Liver (tissue), 9 donors: ENCODE results near the gene GSAP. TPM values are rescaled to one million over a fixed set of nuclear protein-coding genes. Genes with fewer than 3 reads are reported as not detected.

Experiments
- DNase-seq: peaks from one replicate; pipeline ENCODE4 v3.0.0-alpha.2; 2017; ENCODE audit warnings: low spot score
- H3K27ac ChIP-seq, 2 donors: one replicate each; pipeline ENCODE4 v1.7.0; 2013; ENCODE audit warnings: inconsistent platforms in 2 of 2, low read length in 2 of 2, control low read depth in 1 of 2, low read depth in 1 of 2, mild to moderate bottlenecking in 1 of 2
- H3K27me3 ChIP-seq, 4 donors: one replicate each; pipeline versions ENCODE4 v1.6.1 to v1.7.0; 2013; ENCODE audit warnings: low read length in 3 of 4, inconsistent platforms in 1 of 4, mild to moderate bottlenecking in 1 of 4, moderate library complexity in 1 of 4; ENCODE audit not compliant: control insufficient read depth in 4 of 4, insufficient read depth in 4 of 4
- H3K36me3 ChIP-seq, 4 donors: one replicate each; pipeline versions ENCODE4 v1.6.1 to v1.7.0; 2013; ENCODE audit warnings: low read length in 3 of 4, mild to moderate bottlenecking in 3 of 4, low read depth in 1 of 4, moderate library complexity in 1 of 4; ENCODE audit not compliant: control insufficient read depth in 4 of 4, insufficient read depth in 3 of 4
- H3K4me1 ChIP-seq, 4 donors: one replicate each; pipeline versions ENCODE4 v1.6.1 to v1.7.0; 2013; ENCODE audit warnings: low read length in 3 of 4, mild to moderate bottlenecking in 3 of 4, moderate library complexity in 1 of 4; ENCODE audit not compliant: control insufficient read depth in 4 of 4, insufficient read depth in 4 of 4
- H3K4me3 ChIP-seq, 3 donors: one replicate each; pipeline versions ENCODE4 v1.6.1 to v1.7.0; 2013; ENCODE audit warnings: low read length in 3 of 3, control low read depth in 1 of 3, low read depth in 1 of 3, mild to moderate bottlenecking in 1 of 3
- H3K9ac ChIP-seq, 2 donors: one replicate each; pipeline ENCODE4 v1.7.0; 2013; ENCODE audit warnings: low read length in 2 of 2, mild to moderate bottlenecking in 2 of 2, moderate library complexity in 2 of 2, control low read depth in 1 of 2, low read depth in 1 of 2
- H3K9me3 ChIP-seq, 4 donors: one replicate each; pipeline versions ENCODE4 v1.6.1 to v1.7.0; 2013; ENCODE audit warnings: low read length in 3 of 4; ENCODE audit not compliant: control insufficient read depth in 4 of 4
- CTCF ChIP-seq: fragments of 150-350 bp; IDR thresholded peaks from 2 replicates; pipeline ENCODE4 v1.5.1; 2017; ENCODE audit warnings: improper control_type of control experiment, low read depth, low read length; ENCODE audit not compliant: missing input control
- EGR1 ChIP-seq, 2 donors: IDR thresholded peaks; 2 replicates each; pipeline ENCODE4 v1.6.1; 2016 to 2018; ENCODE audit warnings: antibody characterized with exemption in 2 of 2, low read depth in 2 of 2
- FOXA1 ChIP-seq: IDR thresholded peaks from 2 replicates; pipeline ENCODE4 v1.6.1; 2016; ENCODE audit warnings: antibody characterized with exemption
- FOXA2 ChIP-seq: IDR thresholded peaks from 2 replicates; pipeline ENCODE4 v1.6.1; 2016; ENCODE audit warnings: antibody characterized with exemption
- GABPA ChIP-seq, 2 donors: IDR thresholded peaks in 1 of 2; conservative IDR thresholded peaks in 1 of 2; 2 replicates each; pipeline ENCODE4 v1.6.1; 2016; ENCODE audit warnings: antibody characterized with exemption in 2 of 2, mild to moderate bottlenecking in 1 of 2, moderate library complexity in 1 of 2
- HNF4A ChIP-seq, 2 donors: conservative IDR thresholded peaks; 2 replicates each; pipeline ENCODE4 v1.6.1; 2016; ENCODE audit warnings: antibody characterized with exemption in 2 of 2, mild to moderate bottlenecking in 2 of 2
- HNF4G ChIP-seq: IDR thresholded peaks from 2 replicates; pipeline ENCODE4 v1.6.1; 2016; ENCODE audit warnings: antibody characterized with exemption
- NR2F2 ChIP-seq: IDR thresholded peaks from 2 replicates; pipeline ENCODE4 v1.6.1; 2016; ENCODE audit warnings: antibody characterized with exemption
- RAD21 ChIP-seq, 2 donors: IDR thresholded peaks; 2 replicates each; pipeline ENCODE4 v1.6.1; 2016; ENCODE audit warnings: antibody characterized with exemption in 2 of 2, mild to moderate bottlenecking in 2 of 2
- RXRA ChIP-seq, 2 donors: IDR thresholded peaks; 2 replicates each; pipeline ENCODE4 v1.6.1; 2017 to 2018; ENCODE audit warnings: antibody characterized with exemption in 2 of 2, mild to moderate bottlenecking in 1 of 2
- SP1 ChIP-seq: IDR thresholded peaks from 2 replicates; pipeline ENCODE4 v1.6.1; 2018; ENCODE audit warnings: antibody characterized with exemption, mild to moderate bottlenecking
- TAF1 ChIP-seq: conservative IDR thresholded peaks from 2 replicates; pipeline ENCODE4 v1.6.1; 2016; ENCODE audit warnings: antibody characterized with exemption, mild to moderate bottlenecking
- YY1 ChIP-seq: IDR thresholded peaks from 2 replicates; pipeline ENCODE4 v1.6.1; 2016; ENCODE audit warnings: antibody characterized with exemption, mild to moderate bottlenecking
- WGBS: extraction: QIAGEN DNeasy Blood & Tissue Kit; methylation state at CpG from one replicate; pipeline ENCODE4 v1.1.7; 2013; 5-methylcytosine and 5-hydroxymethylcytosine counted together
- polyA plus RNA-seq, 2 donors: library from polyadenylated mRNA; stranded (reverse) in 1 of 2; unstranded in 1 of 2; fragments of 200-250 nt in 1 of 2; fragments of >200 nt in 1 of 2; fragmentation: Nextera tagmentation in 1 of 2; extraction: Ambion mirVana in 1 of 2; gene quantifications; one replicate each; pipeline versions ENCODE4 v1.2.1 to v1.2.3, GENCODE V29; 2013 to 2015
- total RNA-seq, 2 donors: library from RNA; depleted of rRNA; stranded (reverse); fragments of >200 nt; gene quantifications; one replicate each; pipeline ENCODE4 v1.2.3, GENCODE V29; 2014
- TF ChIP-seq, protein P1 (sequence below): IDR thresholded peaks from 2 replicates; pipeline ENCODE4 v1.6.1; 2016; ENCODE audit warnings: antibody characterized with exemption, mild to moderate bottlenecking
- TF ChIP-seq, protein P2 (sequence below): IDR thresholded peaks from 2 replicates; pipeline ENCODE4 v1.6.1; 2016; ENCODE audit warnings: antibody characterized with exemption
- donor health status: healthy.
- donor health status: healthy.
- donor health status: healthy.
- donor health status: healthy.
- donor health status: healthy.

The GSAP gene
- total and polyA plus RNA-seq, 4 donors: 4.1 to 30.9 (median 17.7) TPM

DNA sequence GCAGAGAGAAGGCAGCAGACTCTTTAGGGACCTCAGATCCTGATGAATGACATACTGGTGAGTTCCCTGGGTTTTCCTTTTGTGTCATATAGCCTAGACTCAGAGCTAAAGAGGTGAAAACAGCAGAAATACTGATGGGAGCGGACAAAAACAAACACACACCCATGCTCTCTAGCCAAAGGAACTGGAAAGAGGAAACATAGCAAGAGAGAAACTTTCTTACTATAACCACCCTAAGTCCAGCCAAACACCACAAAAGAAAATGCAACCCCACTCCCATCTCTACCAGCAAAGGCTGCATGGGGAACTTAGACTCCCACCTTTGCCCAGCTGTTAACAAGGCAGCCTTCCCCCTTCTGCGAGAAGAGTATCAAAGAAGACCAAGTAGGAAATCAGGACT is 16.3 kb downstream of the GSAP start:
- DNase-seq: no peak
- peaks cover 0 to 13% (median 3%) of the 10 kb centered on the region in 4 donors for H3K4me1 ChIP-seq
- no peaks in the 10 kb centered on the region for H3K9me3 ChIP-seq
- H3K36me3 ChIP-seq: peaks cover 0 to 4% (median under 1%) of the 10 kb centered on the region in 4 donors
- H3K4me3 ChIP-seq: no peak overlapping the region
- H3K27ac ChIP-seq: no peak overlapping the region
- 95% methylated on average over 2 of the region's 2 CpGs for WGBS
- H3K27me3 ChIP-seq: no peaks in the 10 kb centered on the region
- H3K9ac ChIP-seq: no peak overlapping the region
- no peak for TF ChIP-seq HNF4G
- no peak for TF ChIP-seq EGR1 (IDR thresholded peaks at IDR 0.05; ENCODE audit: low read depth in 2 of 2)
- TF ChIP-seq, protein P1, sequence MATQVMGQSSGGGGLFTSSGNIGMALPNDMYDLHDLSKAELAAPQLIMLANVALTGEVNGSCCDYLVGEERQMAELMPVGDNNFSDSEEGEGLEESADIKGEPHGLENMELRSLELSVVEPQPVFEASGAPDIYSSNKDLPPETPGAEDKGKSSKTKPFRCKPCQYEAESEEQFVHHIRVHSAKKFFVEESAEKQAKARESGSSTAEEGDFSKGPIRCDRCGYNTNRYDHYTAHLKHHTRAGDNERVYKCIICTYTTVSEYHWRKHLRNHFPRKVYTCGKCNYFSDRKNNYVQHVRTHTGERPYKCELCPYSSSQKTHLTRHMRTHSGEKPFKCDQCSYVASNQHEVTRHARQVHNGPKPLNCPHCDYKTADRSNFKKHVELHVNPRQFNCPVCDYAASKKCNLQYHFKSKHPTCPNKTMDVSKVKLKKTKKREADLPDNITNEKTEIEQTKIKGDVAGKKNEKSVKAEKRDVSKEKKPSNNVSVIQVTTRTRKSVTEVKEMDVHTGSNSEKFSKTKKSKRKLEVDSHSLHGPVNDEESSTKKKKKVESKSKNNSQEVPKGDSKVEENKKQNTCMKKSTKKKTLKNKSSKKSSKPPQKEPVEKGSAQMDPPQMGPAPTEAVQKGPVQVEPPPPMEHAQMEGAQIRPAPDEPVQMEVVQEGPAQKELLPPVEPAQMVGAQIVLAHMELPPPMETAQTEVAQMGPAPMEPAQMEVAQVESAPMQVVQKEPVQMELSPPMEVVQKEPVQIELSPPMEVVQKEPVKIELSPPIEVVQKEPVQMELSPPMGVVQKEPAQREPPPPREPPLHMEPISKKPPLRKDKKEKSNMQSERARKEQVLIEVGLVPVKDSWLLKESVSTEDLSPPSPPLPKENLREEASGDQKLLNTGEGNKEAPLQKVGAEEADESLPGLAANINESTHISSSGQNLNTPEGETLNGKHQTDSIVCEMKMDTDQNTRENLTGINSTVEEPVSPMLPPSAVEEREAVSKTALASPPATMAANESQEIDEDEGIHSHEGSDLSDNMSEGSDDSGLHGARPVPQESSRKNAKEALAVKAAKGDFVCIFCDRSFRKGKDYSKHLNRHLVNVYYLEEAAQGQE: no peak
- no peak for TF ChIP-seq RXRA (IDR thresholded peaks at IDR 0.05)
- TF ChIP-seq, protein P2, sequence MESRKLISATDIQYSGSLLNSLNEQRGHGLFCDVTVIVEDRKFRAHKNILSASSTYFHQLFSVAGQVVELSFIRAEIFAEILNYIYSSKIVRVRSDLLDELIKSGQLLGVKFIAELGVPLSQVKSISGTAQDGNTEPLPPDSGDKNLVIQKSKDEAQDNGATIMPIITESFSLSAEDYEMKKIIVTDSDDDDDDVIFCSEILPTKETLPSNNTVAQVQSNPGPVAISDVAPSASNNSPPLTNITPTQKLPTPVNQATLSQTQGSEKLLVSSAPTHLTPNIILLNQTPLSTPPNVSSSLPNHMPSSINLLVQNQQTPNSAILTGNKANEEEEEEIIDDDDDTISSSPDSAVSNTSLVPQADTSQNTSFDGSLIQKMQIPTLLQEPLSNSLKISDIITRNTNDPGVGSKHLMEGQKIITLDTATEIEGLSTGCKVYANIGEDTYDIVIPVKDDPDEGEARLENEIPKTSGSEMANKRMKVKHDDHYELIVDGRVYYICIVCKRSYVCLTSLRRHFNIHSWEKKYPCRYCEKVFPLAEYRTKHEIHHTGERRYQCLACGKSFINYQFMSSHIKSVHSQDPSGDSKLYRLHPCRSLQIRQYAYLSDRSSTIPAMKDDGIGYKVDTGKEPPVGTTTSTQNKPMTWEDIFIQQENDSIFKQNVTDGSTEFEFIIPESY: no peak

DNA sequence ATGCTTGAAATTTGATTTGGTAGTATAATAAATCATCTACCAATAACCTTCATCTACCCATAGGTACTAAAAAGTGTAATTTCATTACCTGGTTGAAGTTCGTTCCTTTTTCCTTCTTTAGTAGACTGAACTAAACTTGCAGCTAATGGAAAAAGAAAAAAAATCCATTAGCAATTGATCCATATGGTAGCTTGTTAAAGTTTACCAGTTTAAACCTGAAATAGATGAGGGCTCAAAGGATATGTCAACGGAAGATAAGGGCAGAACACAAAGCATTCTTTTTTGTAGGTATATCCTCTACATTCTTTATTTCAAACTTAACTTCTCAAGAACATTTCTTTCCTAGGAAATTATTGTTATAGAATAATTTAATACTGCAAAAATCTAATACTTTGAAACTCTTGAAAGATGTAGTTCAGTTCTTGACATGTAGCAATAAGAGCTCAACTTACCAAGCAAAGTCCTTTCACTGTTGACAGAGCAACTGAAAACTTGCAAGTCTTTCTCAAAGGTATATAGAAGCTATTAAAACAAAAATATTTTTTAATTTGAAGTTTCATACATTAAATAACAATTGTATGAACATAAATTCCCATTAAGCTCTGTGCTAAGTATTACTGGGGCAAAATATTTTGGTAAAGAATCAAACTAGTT is 19.1 kb downstream of the GSAP start:
- Histone ChIP-seq H3K4me1 (no peaks in the 10 kb centered on the region), H3K9ac (no peak overlapping the region), H3K27me3 (no peaks in the 10 kb centered on the region), H3K9me3 (no peaks in the 10 kb centered on the region), H3K4me3 (no peak overlapping the region), H3K36me3 (peaks cover 0 to 13% (median 2%) of the 10 kb centered on the region in 4 donors), H3K27ac (no peak overlapping the region)
- no peak for DNase-seq
- no peak for TF ChIP-seq TAF1
- TF ChIP-seq HNF4A (conservative IDR thresholded peaks at IDR 0.05): peak; percentile 43 to 82
- no peak for TF ChIP-seq FOXA2
- TF ChIP-seq YY1: no peak
- no peak for TF ChIP-seq GABPA (IDR thresholded peaks at IDR 0.05 in 1 of 2, conservative IDR thresholded peaks at IDR 0.05 in 1 of 2)
- peak in 1 of 2 donors; percentile 50 for TF ChIP-seq RXRA (IDR thresholded peaks at IDR 0.05)
- no peak for TF ChIP-seq RAD21 (IDR thresholded peaks at IDR 0.05)
- no peak for TF ChIP-seq CTCF
- TF ChIP-seq FOXA1: no peak
- no peak for TF ChIP-seq NR2F2
- TF ChIP-seq SP1: peak; percentile 45
- TF ChIP-seq EGR1 (IDR thresholded peaks at IDR 0.05; ENCODE audit: low read depth in 2 of 2): no peak
- 66% methylated on average over 2 of the region's 2 CpGs for WGBS
